HG02973 (cell line): ENCODE measurements around the gene PIK3IP1.
"Not testable (repeated sequence)": the region's sequence is repeated elsewhere in the genome, so short reads cannot be mapped to it uniquely, and the experiment has no call there.

Experiments used
- ATAC-seq: cut with Tn5 transposase; IDR thresholded peaks from one replicate; pipeline ENCODE4 v1.9.1; 2021; ENCODE audit warnings: moderate library complexity; ENCODE audit not compliant: unreplicated experiment

PIK3IP1 gene

GRCh38 chr22:31259798-31260473, 32.4 kb downstream of the PIK3IP1 start:
- ATAC-seq, result no peak

- no peak for ATAC-seq
Measured at GRCh38 chr22:31253949-31254348, 38.3 kb downstream of the PIK3IP1 start.

GRCh38 chr22:31250740-31251600, 41.3 kb downstream of the PIK3IP1 start:
- ATAC-seq, result no peak

GRCh38 chr22:31248965-31249958, 43.0 kb downstream of the PIK3IP1 start:
- no peak for ATAC-seq

GRCh38 chr22:31248138-31248745, 44.0 kb downstream of the PIK3IP1 start:
- no peak for ATAC-seq

GRCh38 chr22:31247726-31248125, 44.6 kb downstream of the PIK3IP1 start:
- no peak for ATAC-seq

GRCh38 chr22:31246687-31247086, 45.6 kb downstream of the PIK3IP1 start:
- no peak for ATAC-seq

GRCh38 chr22:31245998-31246397, 46.3 kb downstream of the PIK3IP1 start:
- not testable (repeated sequence) for ATAC-seq

GRCh38 chr22:31244943-31245451, 47.3 kb downstream of the PIK3IP1 start:
- no peak for ATAC-seq

- ATAC-seq, result no peak
Measured at GRCh38 chr22:31244046-31244942, 48.0 kb downstream of the PIK3IP1 start.

GRCh38 chr22:31243339-31244045, 48.8 kb downstream of the PIK3IP1 start:
- no peak for ATAC-seq

GRCh38 chr22:31241936-31242335, 50.4 kb downstream of the PIK3IP1 start:
- ATAC-seq, result no peak

GRCh38 chr22:31241200-31241599, 51.1 kb downstream of the PIK3IP1 start:
- ATAC-seq, result no peak

- no peak for ATAC-seq
Measured at GRCh38 chr22:31239771-31240370, 52.4 kb downstream of the PIK3IP1 start.

GRCh38 chr22:31238057-31238456, 54.2 kb downstream of the PIK3IP1 start:
- no peak for ATAC-seq

- ATAC-seq, result not testable (repeated sequence)
Measured at GRCh38 chr22:31236044-31236443, 56.2 kb downstream of the PIK3IP1 start.

- ATAC-seq, result no peak
Measured at GRCh38 chr22:31235081-31235480, 57.2 kb downstream of the PIK3IP1 start.

GRCh38 chr22:31233001-31233400, 59.3 kb downstream of the PIK3IP1 start:
- ATAC-seq, result no peak
